CD4-positive, alpha-beta T cell treated with Interleukin-15 for 1 hour (primary cell): ENCODE data around the gene ACSM5.

ENCODE experiments used
- DNase-seq: peaks from one replicate; pipeline ENCODE4 v3.0.0-alpha.2; 2020

Gene ACSM5, protein sequence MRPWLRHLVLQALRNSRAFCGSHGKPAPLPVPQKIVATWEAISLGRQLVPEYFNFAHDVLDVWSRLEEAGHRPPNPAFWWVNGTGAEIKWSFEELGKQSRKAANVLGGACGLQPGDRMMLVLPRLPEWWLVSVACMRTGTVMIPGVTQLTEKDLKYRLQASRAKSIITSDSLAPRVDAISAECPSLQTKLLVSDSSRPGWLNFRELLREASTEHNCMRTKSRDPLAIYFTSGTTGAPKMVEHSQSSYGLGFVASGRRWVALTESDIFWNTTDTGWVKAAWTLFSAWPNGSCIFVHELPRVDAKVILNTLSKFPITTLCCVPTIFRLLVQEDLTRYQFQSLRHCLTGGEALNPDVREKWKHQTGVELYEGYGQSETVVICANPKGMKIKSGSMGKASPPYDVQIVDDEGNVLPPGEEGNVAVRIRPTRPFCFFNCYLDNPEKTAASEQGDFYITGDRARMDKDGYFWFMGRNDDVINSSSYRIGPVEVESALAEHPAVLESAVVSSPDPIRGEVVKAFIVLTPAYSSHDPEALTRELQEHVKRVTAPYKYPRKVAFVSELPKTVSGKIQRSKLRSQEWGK

DNA sequence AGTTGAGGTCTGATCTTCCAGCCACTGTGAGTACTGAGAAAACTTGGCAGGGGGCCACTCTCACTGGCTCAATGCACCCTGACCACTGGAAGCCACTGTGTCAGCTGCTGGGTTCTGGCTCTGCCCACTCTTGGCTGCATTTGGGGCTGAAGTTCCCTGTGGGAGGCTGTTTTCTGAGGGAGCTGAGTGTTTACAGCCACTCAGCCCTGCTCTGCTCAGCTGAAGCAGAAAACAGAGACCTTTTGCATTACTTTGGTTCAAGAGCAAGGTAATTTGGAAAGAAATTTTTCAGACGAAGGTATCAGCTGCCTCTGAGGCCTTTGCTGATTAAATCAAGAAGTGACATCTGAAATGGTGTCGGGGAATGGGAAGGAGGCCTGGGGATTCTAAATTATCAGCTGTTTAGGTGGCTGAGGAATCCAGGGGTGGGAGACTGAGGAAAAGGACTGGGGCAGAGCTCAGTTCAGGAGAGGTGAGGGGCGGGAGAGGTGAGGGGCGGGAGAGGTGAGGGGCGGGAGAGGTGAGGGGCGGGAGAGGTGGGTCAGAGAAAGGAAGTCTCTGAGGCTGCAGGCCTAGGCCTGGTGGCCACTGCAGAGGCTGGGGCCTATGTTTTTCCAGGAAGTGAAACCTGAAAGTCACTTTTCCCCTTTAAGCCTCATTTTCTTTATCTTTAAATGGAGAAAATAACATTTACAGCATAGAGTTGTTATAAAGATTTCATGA is at the start of gene ACSM5:
ACSM5 (plus strand) TSS at position 137 of the 723 bp plus-strand sequence. CDS start 1,951 bp downstream, outside the sequence.
- DNase-seq, result no peak

DNA sequence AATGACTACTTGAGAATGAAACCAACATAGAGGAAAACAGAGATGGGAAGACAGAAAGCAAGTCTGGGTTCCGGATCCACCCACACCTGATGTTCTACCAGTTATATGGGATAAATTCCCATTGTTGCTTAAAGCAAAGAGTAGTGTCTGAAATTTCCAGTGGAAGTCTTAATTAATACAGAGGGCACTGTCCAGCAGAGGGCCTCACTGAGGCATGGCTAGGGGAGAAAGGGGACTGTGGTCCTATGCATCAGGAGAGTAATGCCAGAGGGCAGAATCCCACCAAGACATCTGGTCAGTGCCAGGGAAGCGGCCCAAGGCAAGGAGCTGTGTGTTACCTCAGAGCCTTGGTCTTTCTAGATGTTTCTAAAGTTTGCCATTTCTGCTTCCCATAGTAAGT is 49.3 kb upstream of the ACSM5 start:
- DNase-seq, result no peak

DNA sequence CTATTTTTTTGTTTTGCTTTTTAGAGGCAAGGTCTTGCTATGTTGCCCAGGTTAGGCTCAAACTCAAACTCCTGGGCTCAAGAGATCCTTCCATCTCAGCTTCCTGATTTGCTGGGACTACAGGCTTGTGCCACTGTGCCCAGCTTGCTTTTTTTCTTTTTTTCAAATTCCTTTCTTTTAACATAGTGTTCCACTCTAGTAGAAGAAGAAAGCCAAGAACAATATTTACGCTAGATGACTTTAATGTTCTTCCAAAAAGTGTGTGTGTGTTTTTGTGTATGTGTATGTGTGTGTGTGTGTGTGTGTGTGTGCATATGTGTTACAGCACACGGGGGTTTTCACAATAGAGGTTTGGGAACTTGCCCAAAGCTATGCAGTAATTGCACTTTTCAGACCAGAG is 46.1 kb upstream of the ACSM5 start:
- DNase-seq, result no peak

DNA sequence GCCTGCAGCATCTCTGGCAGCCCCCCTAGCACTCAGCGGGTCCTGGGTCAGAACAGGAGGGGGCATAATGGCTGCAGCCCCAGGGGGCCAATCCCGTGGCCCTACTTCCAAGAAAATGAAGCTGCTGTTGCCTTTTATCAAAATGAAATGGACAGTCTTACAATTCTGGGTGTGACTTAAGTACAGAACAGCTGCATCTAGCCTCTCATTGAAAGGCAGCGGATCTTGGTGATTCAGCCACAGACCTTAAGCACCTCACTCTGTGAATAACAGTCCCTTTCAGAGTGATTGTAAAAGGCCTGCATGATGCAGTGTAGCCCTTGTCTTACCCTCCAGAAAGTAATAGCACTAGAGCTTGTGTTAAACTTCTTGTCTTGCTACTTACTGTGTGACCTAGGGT is 45.3 kb upstream of the ACSM5 start:
- no peak for DNase-seq

DNA sequence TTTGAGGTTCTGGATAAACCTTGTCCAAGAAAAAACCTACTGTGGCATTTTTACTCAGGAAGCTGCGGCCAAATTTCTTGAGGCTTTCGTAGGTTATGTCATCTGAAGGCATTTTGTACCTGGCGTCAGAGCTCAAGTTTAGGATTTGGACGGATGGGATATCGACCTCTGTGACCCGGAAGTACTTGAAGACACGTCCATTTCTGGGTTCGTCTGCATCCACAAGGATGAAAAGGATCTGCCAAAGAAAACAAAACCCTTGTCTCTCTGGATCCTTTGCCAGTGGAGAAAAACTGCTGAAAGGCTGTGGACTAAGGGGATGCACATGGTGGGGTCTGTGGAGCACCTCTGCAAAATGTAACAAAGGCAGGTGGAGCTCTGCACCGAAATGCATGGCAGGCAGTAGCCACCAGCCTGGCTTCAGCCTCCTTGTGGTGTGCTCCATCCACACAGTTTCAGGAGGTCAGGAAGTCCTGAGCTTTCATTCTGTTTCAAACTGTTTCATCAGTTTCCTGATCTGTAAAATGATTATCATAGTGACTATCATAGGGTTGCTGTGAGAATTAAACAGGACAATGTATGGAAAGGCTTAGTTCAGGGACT is 39.8 kb upstream of the ACSM5 start:
- DNase-seq, result no peak

DNA sequence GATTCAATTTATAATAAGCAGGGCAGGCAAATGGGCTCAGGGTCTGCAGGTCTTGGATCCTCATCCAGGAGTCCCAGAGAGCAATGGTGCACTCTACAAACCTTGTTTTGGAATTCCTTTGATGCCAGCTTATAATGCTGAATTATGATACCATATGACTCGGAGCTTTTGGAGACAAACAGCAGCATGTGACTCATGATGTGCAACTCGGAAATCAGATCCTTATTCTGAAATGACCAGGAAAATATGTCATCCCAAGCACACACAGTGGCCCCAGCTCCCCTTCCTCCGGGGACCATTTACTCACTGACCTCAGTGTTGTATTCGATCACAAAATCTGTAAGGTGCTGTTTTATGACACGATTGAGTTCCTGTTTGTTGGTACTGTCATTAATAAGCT is 36.6 kb upstream of the ACSM5 start:
- no peak for DNase-seq

DNA sequence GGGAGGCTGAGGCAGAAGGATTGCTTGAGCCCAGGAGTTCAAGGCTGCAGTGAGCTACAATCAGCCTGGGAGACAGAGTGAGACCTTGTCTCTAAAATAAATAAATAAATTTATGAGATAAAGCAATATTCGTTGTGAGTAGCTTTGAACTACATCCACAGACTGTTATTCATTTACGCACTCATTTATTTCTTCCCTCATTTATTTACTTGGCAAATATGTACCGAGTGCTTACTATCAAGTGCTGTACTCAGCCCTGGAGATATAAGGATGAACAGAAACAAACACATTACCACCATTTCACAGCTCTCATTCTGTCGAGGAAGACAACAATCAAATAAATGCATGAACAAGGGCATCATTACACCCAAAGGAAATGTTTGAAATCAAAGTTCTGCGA is 32.2 kb upstream of the ACSM5 start:
- DNase-seq, result no peak

DNA sequence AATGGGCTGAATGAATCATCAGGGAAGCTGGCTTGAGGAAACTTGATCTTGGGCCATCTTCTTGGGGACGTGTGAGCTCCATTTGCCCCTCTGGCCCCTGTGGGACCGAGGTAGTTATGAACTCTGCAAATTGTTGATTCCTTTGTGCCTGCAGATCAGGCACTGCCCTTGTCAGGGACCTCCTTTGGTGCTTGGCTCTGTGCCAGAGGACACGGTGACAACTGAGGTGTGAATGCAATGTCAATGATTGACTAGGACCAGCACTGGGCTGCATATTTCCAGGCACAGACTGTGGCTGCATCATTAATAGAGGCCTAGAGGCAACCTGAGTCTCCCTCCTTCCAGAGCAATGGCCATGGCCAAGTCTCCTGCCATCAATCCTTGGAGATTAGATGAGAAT is 28.6 kb upstream of the ACSM5 start:
- no peak for DNase-seq

DNA sequence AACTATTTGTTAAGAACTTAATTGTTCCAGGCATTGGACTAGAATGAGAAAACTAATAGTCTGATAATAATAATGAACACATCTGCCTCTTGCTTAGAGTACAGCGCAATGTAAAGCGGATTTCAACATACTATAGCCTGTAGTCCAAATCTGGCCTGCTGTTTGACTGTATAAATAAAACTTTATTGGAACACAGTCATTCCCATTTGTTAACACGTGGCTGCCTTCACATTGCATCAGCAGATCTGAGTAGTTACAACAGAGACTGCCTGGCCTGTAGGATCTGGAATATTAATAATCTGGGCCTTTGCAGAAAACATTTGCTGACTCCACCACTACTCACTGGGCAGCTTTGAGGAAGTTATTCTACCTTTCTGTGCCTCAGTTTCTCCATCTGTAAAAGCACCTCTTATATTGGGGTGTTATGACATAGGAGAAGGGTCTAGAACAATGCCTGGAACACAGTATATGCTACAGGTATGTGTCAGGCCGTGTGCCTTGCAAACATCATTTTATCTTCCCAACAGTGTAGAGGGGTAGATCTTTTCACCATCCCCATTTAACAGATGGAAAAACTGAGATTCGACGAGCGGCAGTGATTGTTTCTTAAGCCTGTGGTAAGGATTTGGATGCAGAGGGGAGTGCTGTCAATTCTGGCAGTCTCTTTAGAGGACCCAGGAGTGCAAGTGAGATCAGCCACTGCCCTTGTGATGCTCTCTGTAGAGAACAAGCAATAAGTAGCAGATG is 27.0 kb upstream of the ACSM5 start:
- DNase-seq, result no peak

DNA sequence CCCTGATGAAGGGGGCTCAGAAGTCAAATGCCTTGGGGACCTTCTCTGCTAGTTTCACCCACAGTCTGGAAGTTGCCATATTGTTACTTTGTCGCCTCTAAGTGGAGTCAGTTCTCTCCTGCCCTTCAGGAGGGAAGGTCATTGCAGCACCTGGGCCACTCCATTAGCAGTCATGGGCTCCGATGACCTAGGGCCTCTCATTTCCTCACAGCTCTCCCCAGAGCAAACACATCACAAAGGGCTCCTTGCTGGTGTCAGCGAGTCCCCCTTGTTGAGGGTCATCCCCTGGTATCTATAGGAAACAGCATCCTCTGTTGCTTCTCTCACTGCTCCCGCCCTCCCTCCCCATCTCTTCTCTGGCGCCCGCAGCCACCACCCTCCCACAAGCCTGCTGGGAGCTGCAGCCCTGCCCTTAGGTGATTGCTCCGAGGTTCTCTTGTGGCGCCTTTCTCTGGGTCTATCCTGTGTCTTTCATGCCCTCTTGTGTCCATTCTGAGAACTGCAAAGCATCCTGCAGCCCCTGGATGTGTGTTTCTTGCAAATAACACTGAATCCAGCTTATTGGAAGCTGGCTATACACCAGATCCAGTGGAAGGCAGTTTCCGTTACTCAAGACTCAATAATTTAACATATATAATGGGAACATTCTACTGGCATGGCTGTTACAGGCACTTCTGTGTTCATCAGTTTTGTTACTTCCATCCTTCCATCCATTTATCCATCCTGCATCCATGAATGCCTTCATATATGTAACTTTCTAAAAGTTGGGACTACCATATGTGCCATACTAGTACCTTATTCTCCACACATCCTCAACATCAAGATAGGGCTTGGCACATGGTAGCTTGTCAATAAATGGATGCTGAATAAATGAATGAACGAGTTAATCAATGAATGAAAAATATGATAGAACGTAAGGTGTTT is 26.0 kb upstream of the ACSM5 start:
- no peak for DNase-seq

DNA sequence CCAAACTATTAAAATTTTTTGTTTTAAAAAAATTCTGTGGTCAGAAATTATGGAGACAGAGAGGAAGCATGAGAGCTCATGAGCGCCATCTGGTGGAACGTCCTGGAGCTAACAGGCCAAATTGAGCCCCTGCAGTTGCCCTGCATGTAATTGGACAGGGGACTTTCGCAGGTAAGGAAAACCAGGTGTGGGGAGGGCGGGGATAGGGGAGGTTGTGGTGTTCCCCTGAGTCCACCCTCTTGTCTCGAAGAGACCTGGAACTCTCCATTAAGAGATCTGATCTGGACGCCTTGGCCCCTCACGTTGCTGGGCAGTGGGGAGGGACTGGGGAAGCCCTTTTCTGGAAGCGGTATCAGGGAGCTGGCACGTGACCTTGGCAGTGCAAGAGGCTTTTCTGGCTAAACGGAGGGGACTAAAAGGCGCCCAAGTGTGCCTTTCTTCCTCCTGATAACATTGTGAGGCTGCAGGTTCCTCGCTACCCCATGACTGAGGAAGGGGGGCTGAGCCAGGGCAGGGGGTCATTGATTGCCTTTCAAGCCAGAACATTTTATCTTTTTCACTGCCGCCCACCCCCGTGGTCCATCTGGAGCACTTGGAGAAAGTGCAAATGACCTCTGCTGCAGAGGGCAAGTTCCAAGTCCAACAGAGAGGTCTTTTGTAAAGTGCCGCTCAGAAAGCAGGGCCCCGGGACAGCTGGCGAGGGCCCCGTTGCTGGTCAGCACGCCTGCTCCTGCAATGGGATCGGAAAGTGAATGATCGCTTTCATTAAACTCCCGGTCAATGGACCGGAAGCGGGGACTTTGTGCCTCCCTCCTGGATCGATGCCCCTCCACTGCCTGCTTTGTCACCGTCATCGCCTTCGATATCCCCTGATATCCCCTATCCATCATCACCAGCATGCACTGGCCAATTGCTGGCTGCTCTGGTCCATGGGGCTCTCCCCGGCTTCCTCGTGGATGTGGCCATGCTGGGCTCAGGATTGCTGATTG is 23.2 kb upstream of the ACSM5 start:
- DNase-seq, result peak; percentile 32

DNA sequence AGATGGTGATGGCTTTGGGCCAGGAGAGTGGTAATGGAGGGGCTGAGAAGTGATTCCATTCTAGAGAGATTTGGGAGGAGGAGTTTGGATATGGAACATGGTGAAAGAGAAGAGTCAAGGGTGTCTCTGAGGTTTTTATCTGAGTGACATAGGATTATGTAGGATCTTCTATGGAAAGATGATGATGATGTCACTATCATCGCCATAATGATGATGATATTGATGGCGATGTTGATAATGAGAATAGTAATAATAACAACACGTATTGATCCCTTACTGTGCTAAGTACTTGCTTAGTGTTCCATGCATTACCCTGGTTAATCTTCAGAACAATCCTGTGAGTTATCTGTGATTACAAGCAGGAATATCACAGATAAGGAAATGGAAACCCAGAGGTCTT is 21.4 kb upstream of the ACSM5 start:
- DNase-seq, result no peak

DNA sequence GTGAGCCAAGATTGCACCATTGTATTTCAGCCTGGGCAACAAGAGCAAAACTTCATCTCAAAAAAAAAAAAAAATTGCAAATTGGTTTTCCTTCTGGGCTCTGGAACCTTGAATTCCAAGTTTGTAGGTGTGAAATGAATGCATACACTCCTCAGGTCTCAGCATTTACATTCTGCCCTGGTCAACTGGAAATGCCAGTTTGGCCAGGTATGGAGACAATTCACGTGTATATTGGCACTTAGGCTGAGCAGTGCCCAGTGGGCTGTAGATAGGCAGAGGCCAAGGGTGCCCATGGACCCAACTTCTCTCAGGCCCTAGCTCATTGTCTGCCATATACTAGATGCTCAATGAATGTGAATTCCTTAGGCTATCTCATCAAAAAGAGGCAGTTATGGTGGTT is 20.5 kb upstream of the ACSM5 start:
- no peak for DNase-seq

DNA sequence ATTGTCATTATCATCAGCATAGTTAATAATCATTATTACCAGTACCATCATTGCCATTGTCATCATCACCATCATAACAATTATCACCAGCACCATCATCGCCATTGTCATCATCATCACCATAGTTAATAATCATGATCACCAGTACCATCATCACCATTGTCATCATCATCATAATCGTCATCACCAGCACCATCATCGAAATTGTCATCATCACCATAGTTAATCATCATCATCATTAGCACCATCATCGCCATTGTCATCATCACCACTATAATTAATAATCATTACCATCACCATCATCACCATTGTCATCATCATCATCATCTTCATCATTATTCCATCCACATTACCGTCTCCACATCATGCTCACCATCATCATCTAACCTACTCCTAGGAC is 18.3 kb upstream of the ACSM5 start:
- no peak for DNase-seq

DNA sequence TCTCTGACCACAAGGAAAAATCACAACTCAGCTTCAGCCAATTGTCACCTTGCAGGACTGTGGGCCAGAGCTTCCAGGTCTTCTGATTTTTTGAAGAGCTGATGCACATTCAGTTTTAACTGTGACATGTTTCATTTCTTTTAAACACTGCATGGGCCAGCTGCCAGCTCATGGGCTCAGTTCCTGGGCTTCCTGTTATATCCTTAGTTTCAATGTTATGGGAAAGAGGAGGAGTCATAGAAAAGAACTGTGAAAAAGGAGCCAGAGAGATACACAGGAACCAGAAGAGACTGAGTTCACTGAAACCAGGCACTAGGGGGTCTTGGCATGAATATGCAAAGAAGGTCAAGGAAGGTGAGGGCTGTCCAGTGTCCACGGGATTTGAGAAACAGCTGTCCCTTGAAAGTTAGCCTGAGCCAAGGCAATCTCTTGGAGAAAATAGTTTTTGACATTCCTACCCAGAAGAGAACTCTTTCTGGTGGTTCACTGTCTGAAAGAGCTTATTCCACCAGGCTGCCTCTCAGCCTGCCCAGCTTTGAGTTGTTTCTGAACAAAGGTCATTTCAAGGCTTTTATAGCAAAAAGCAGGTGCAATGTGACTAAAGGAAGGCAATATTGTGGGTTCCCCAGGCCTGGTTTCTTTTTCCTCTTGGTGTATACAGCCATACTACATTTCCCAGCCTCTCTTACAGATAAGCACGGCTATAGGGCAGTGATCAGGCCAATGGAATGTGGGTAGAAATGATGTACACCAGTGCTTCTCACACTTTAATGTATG is 15.3 kb upstream of the ACSM5 start:
- DNase-seq, result no peak

DNA sequence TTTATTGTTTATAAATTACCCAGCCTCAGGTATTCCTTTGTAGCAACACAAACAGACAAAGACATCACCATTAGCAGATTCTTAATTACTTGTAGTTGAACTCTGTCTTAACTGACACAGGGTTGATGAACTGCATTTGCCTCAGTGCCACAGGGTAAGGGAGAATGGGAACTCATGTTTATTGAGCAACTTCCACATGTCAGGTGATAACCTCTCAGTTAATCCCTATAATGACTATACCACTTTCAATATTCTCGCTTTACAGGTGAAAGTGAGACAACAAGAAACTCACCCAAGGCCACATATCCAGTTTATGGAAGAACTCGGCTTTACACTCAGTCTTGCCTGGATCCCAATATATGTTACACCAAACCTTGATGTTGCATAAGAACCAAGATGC is 13.4 kb upstream of the ACSM5 start:
- DNase-seq, result no peak

DNA sequence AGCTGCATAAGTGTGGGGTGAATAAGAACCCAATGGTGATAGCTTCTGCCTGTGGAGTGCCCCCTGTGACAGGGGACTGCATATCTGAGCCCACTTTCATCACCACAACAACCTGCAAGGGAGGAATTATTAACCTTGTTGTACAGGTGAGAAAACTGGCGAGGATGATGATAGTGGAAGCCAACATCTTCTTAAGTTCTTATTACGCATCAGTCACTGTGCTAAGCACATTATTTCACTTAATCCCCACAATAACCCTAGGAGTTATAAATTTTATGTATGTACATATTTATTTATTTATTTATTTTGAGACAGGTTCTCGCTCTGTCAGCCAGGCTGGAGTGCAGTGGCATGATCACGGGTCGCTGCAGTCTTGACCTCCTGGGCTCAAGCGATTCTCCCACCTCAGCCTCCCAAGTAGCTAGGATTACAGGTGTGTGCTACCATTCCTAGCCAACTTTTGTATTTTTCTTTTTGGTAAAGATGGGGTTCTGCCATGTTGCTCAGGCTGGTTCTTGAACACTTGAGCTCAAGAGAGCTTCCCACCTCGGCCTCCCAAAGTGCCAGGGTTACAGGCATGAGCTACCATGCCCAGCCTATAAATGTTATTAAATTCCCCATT is 12.4 kb upstream of the ACSM5 start:
- DNase-seq, result no peak

DNA sequence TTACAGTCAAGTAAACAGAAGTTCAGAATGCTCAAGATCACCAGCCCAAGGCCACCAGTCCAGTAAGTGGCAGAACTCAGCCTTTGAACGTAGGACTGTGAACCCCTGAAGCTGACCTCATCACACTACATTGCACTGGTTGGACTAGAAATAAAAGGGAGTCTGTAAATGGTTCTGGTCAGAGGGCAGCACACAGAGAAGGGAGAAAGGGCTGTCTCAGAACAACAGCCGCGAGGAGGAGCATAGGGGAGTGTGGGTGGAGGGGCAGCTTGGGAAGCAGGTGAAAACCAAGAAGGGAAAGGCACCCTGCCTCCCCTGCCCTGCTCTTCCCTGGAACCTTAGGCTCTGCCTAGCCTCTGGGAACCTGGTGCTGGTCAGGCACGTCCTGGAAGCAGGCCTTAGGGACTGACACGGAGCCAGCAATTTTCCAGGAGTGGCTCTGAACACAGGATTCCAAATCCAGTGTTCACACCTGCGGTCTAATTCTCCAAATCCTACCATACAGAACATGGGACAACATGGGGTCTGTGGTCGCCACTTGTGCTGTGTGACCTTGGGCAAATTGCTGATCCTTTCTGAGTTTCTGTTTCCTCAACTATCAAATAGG is 11.8 kb upstream of the ACSM5 start:
- DNase-seq, result no peak

DNA sequence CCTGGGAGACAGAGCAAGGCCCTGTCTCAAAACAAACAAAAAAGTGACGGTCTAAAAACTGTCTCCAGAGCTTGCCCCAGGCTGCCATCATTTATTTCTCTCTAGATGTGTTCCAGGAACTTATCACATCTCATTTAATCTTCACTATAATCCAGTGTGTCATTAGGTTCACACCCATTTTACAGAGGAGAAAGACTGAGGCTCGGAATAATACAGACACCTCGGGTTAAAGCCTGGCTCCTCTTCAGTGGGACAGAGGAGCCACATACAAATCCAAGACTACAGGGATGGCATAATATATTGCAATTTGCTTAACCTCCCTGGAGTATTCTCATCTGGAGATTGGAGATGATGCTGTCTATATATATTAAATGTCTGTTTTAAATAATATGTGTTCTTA is 10.7 kb upstream of the ACSM5 start:
- no peak for DNase-seq
